Measurements from ENCODE around the gene ASCC3.

ASCC3 gene

DNA sequence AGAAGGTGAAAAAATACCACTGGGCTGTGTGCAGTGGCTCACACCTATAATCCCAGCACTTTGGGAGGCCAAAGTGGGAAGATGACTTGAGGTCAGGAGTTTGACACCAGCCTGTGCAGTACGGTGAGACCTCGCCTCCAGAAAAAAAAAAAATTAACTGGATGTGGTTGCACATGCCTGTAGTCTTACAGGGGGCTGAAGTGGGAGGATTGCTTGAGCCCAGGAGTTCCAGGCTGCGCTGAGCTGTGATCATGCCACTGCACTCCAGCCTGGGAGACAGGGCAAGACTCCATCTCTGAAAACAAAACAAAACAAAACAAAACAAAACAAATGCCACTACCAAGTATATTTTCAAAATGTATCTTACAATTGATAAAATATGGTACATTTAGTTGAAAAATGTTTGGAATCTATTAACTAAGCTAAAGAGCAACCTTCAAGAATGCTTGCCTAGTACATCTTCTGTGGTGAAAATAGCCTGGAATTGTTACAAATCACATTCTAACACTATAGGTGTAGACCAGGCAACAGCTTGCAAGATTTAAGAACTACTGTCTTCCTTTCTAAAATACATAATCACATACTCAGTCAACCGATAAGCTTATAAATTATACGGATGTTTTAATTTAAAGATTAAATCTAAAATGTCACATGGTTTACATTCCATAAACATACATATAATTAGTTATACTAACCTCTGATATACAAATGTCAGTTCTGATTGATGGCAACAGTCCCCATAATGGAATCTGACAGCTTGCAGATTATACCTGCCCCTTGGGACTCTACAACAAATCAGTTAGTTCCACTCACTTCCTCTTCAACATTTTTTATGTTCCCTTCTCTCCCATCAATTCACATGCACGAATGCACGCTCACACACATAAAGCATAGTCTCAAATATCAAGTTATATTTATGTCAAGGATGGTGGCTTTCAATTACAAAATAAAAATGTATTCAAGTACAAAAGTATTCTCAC is 150.8 kb downstream of the ASCC3 start:
- in situ Hi-C loops (cut with HindIII; ENCODE audit: low sequenced_read_pairs), result no loop called here

DNA sequence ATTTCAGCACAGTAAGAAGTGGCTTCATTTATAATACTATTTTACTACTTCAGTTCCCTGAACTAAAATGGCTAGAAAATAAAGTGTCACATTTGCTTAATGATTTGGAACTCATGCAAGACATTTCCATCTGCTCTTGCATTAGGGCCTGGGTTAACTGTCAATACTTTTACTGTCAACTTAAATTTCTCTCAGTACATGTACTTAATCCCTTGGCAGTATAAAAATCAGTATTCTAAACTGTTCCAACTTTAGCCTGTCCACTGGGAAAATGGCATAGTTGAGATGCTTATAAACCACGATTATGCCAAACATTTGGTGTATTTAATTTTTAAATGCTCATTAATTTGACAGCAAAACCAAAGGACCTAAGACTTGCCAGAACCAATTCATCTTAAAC is 154.5 kb downstream of the ASCC3 start:
- in situ Hi-C loops (cut with HindIII; ENCODE audit: low sequenced_read_pairs), result no loop called here

DNA sequence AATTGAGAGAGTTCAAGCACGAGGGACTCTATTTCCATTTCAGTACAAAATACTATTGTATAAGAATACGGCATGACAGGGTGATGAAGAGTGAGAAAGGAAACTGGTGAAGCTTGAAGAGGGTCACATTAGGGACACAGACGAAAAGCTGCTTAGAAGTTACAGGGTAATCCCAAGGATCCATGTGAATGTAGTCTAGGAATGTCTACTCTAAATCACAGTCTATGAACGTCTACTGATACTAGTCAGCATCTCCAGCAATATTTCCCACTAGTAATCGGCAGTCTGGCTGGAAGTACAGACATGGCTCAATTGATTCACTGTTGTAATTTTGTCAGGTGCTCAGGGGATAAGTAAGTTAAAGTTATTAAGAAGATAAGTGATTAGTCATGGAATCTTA is 156.4 kb downstream of the ASCC3 start:
- in situ Hi-C loops (cut with HindIII; ENCODE audit: low sequenced_read_pairs), result no loop called here

DNA sequence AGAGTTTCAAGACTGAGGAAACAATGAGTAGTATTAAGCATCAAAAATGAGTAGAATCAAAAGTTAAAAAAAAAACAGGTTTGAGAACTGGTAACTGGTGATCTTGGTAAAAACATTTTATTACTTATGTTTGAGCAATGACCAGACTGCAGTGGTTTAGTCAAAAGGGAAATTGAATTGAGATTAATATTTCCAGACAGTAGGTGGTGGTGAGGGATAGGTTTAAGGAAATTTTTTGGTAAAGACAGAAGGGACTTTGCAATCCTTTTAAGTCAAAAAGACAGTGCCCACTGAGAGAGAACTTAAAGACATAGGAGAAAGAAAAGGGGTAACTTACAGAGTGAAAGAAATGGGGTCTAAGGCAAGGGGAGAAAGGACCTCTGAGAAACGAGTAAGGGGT is 156.9 kb downstream of the ASCC3 start:
- in situ Hi-C loops (cut with HindIII; ENCODE audit: low sequenced_read_pairs), result no loop called here

DNA sequence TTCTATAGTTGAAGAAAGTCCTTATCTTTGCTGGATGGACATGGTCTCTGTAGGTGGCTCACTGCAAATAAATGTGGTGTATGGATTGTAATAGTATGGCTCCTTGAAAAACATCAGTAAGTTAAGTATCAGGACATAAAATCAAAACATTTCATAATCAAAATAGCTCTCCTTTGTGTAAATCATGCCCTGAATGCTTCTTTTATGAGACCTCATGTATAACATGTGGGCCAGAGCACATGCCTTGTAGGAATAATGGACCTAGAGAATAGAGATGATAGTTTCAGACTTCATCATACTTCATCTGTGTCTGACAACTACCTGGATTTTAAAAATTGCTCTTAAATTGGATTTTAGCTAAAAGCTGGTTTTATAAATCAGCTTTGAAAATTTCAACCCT is 159.9 kb downstream of the ASCC3 start:
- in situ Hi-C loops (cut with HindIII; ENCODE audit: low sequenced_read_pairs), result no loop called here

DNA sequence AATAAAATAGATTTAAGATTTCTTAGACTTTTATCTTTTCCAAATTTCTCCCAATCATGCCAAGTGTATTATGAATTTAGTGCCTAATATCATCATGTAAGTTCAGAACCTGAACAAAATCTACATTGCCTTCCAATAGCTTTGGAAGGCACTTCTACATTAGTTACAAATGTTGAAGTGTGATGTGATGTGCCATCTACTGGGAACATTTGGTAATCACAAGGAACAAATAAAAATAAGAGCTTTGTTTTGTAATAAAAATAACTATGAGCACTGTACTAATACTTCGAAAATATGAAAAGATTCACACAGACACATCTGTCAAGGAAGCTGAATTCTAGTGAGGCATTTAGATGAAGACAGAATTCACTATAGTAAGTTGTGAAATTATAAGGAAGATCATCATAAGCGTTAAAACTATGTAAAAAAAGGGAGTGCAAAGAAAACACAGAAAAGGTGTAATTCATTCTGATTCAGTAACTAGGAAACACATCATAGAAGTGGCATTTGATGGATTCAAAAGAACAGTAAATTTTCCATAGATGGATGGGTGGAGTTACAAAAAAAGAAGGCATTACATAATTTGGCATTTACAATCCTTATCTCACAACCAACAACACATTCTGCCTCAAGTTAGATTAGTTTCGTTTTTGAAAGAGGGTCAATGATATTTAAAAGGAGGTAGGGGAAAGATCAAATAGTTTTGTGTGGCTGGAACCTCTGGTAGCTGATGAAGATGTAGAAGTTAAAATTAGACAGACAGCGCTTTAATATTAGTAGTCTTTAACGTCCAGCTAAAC is 161.0 kb downstream of the ASCC3 start:
- in situ Hi-C loops (cut with HindIII; ENCODE audit: low sequenced_read_pairs), result no loop called here

DNA sequence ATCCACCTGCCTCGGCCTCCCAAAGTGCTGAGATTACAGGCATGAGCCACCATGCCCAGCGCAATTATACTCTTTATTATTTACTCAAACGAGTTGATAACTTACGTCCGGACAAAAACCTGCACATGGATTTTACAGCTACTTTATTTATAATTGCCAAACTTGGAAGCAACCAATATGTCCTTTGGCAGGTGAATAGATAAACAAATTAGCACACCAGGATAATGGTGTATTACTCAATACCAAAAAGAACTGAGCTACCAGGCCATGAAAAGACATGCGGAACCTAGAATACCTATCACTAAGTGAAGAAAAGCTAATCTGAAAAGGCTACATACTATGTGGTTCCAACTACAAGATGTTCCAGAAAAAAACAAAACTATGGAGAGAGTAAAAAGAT is 168.1 kb downstream of the ASCC3 start:
- in situ Hi-C loops (cut with HindIII; ENCODE audit: low sequenced_read_pairs), result no loop called here

DNA sequence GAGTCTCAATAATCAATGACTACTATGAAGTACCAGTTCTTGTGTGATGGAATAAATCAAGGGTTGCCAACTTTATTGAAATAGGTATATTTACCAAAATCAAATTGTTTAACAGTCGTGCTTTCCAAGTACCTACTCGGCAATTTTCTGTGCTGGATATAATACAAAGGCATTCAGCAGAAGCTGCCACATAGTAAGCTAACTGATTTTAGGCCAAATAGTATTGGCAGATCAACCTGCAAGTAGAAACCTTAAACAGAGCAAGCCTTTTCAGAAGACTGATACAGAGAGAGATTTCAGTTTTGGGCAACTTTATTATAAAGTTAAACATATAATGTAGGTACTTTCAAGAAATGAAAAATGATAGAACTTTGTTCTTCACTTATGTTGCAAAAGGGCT is 174.6 kb downstream of the ASCC3 start:
- in situ Hi-C loops (cut with HindIII; ENCODE audit: low sequenced_read_pairs), result no loop called here

DNA sequence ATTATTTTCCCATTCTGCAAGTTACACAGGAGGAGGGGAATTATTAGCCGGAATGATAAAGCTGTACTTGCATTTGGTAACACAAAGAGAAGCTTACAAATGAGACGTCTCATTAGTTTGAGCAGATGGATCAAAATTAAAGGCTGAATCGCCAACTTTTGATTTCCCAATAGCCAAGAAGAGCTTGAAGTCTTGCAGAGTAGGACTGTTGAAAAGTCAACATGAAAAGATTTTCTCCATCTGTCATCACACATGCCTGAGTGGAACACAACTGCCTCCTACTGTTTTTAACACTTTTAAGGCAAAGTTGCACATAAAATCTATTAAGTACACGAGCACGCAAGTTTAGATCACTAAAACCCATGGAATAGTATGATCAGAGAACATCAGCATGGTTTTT is 176.2 kb downstream of the ASCC3 start:
- in situ Hi-C loops (cut with HindIII; ENCODE audit: low sequenced_read_pairs), result no loop called here

DNA sequence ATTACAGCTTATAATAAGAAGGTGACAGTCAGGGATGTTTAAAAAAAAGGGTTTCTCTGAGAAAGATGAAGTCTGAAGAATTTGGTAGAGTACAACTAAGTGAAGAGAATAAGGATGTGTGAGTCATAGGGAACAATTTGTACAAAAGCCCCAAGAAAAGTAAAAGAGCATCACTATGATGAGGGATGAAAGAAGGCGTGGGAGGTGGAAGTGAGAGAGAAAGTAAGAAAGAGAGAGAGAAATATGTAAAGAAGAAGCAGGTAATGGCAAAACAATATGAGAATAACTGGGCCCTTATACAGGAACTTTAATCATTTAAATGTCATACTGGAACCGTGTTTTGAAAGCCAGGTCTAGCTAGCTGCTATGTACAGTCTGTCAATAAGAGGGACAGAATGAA is 179.4 kb downstream of the ASCC3 start:
- in situ Hi-C loops (cut with HindIII; ENCODE audit: low sequenced_read_pairs), result no loop called here

DNA sequence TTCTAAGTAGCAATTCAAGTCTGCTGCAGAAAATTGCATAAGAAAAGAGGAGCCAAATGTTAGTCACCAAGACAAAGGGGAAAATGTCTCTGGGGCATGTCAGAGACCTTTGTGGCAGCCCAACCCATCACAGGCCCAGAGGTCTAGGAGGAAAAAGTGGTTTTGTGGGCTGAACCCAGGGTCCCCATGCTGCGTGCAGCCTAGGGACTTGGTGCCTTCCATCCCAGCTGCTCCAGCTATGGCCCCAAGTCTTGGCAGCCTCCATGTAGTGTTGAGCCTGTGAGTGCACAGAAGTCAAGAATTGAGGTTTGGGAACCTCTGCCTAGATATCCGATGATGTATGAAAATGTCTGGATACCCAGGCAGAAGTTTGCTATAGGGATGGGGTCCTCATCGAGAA is 181.1 kb downstream of the ASCC3 start:
- in situ Hi-C loops (cut with HindIII; ENCODE audit: low sequenced_read_pairs), result no loop called here

DNA sequence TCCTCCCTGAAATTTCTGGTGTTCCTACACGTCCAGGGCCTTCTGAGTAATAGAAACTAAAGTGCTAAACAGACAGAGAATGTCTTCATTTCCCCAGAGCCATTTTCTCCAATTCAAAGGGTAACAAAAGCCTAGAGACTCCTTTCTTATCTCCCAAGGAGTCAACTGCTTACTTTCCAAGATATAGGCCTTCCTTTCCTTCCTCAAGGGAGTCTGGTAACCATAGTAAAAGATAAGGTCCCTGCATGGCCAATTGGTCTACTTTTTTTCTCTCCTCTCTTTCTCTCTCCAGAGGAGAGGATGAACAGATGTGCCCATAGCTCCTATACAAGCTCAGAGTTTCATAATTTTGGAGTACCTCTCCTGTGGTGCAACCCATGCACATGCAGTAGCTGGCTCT is 185.7 kb downstream of the ASCC3 start:
- in situ Hi-C loops (cut with HindIII; ENCODE audit: low sequenced_read_pairs), result no loop called here

DNA sequence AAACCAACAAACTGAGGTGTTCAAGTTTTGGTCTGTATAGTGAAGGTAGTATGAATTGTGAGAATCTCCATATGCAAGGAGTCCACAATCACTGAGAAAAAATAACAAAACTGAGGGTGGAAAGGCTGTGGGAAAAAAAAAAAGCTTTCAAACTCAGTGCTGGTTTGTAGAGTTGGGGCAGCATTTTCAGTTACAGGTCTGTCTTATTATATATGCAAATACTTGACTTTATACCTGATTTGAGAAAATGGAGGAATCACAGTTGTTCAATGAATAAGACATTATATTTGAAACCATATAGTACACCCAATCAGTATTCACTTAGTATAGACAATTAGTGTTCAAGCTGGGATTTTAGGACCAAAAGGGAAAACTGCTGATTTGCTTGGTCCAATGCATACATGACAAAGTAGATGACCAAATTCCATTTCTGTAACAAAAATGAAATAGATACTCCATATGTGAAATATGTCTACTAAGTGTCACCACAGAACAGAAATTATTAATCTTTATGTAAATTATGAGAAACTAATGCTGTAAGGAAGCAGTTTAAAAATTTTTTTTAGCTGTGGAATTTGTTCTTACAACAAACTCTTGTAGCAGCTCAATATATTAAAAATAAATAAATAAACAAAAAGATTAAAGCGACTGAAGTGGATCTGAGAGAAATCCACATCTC is 187.7 kb downstream of the ASCC3 start:
- in situ Hi-C loops (cut with HindIII; ENCODE audit: low sequenced_read_pairs), result no loop called here

DNA sequence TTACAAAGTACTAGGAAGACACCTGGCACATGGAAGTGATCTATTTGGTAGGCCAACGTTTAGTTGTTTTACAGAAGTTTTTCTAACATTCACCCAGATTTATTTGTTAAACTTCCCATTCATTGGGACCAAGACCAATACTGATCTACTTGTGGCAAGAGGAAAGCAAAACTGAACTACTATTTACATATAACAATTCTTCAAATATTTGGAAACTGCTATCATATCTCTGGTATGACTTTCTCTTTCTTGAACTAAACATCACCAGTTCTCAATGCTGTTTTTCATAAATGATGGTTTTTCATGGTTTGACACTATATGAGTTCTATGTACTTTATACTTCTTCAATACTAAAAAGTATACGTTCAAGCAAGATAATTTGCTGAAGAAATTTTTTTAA is 189.2 kb downstream of the ASCC3 start:
- in situ Hi-C loops (cut with HindIII; ENCODE audit: low sequenced_read_pairs), result no loop called here

DNA sequence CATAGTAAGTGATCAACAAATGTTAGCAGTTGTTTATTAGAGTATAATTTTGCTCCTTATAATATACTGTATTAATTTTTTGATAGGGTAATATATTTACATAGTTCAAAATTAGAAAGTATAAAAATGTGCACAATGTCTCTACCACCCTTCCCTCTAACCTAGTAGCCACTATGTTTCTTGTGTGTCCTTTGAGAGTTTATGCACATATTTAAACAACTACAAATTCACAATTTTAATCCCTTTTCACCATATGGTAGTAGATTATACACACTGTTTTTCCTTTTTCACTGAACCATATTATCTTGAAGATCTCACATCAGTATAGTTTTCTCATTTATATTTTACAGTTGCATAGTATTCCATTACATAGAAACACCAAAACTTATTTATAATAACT is 194.9 kb downstream of the ASCC3 start:
- in situ Hi-C loops (cut with HindIII; ENCODE audit: low sequenced_read_pairs), result no loop called here

DNA sequence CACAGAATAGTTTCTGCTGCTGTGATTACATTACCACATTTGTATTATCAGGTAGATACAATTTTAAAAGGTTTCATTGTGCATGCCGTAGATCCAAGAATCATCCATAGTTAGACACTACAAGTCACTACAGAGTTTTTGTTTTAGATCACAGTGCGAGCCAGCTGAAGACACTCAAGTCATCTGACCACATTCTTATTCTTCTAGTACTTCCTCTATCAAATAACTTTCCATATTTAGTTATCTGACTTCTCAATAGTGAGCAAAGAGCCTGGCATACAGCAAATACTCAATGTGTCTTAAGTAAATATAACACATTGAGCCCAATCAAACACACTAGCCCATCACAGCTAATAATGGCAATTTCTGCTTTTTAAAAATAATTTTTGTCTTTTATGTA is 195.4 kb downstream of the ASCC3 start:
- in situ Hi-C loops (cut with HindIII; ENCODE audit: low sequenced_read_pairs), result no loop called here

DNA sequence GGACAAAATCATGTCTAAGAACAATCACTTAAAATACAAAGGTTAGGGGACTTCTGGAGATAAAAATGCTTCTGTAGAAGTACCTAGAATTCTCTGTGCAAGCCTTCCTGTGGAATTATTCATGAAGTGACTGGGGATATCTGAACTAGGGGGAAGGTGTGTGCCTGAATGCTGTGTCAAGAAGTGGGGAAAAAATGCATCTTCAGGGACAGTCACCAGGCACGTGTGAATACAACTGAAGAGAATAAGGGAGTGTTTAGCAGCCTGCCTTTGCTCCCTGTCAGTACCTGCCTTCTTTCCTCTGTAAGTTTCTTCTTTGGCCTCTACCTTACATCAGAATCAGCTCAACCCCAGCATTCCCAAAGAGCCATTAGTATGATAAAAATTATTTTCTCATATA is 201.0 kb downstream of the ASCC3 start:
- in situ Hi-C loops (cut with HindIII; ENCODE audit: low sequenced_read_pairs), result no loop called here

DNA sequence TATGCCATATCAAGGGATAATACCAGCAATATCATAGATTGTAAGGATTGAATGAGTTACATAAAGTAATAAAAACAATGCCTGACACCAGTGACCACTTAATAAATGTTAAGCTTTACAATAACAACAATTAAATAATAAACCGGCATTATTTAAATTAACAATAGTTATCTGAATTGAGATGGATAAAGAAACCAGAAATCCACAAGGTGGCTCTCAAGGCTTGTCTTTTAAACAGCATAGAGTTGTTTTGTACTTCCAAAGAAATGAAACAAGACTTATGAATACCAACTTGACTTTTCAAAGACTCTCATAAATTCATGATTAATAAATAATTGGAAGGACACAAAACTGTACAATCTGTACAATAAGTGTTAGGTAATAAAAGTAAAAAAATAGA is 203.1 kb downstream of the ASCC3 start:
- in situ Hi-C loops (cut with HindIII; ENCODE audit: low sequenced_read_pairs), result no loop called here

DNA sequence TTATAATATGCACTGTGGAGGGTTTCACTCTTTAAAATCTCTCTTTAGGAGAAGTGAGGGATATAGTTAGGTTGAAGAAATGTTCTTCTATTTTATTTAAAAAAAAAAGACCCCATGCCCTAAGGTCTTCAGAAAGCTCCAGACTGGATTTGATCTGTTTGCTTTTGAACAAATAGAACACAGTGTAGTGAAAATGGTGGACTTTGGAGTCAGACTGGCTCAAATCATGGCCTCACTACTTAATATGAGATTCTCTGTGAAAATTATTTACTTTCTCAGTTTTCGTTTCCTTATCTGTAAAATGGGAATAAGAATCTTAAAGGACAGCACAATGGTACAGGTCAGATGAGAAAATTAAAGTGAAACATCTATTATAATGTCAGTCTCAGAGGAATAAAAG is 203.9 kb downstream of the ASCC3 start:
- in situ Hi-C loops (cut with HindIII; ENCODE audit: low sequenced_read_pairs), result no loop called here

DNA sequence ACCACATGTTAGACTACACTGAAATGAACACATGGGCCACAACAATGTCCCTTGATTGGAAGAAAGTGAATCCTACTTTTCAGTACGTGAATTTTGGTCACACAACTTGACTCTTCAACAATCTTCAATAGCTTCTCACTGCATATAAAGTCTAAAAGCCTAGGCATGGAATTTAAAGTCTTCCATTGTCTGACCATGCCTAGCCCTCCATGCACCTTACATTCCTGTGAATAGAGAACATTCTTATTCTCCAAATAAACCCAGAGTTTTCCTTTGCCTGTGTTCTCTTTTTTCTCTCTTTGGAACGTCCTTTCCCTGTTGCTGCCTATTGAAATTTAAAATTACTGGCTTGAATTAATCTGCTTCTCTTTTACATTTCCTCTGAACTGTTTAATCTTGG is 207.5 kb downstream of the ASCC3 start:
- in situ Hi-C loops (cut with HindIII; ENCODE audit: low sequenced_read_pairs), result no loop called here

DNA sequence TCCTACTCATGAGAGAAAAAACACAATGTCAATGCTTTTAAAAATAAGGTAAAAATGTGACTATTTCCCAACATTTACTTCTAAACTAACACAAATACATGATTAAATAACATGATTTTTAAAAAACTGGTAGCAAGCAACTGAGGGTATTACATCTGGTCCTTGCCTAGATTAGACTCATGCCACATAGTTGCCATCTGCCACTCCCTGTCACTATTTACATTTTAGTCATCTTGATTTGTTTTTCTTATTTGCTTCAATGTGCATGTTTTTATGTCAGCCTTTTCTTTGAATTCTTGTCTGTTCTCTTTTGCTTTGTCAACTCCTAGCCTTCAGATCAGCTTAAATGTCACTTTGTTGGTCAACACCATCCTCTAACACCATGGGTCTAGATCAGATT is 209.4 kb downstream of the ASCC3 start:
- in situ Hi-C loops (cut with HindIII; ENCODE audit: low sequenced_read_pairs), result no loop called here

DNA sequence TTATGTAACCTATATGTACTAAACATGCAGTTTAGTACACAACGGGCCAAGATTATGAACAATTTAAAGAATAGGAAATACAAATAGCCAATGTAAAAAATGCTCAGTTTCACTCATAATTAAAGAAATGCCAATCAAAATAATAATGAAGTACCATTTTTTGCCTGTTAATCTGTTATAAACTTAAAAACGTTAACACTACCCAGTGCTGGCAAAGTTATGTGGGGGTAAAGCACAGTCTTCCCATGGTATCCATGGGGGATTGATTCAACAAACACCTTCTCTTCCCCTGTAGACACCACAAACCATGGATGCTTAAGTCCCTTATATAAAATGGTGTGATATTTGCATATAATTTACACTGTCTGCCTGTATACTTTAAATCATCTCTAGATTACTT is 211.1 kb downstream of the ASCC3 start:
- in situ Hi-C loops (cut with HindIII; ENCODE audit: low sequenced_read_pairs), result no loop called here

Data from DLD1 (cell line).